OCI-M2 (cell line): ENCODE results near the gene IDH2.

ENCODE experiments used
- DNase-seq: peaks from one replicate; lab custom pipeline; 2025; ENCODE audit not compliant: unreplicated experiment; lab: John Stamatoyannopoulos, UW

Gene IDH2

GRCh38 chr15:90064911-90065681, 37.2 kb downstream of the IDH2 start:
- no peak for DNase-seq

- DNase-seq, result no peak
Observed at GRCh38 chr15:90063770-90064247, 38.5 kb downstream of the IDH2 start.

- DNase-seq, result no peak
Observed at GRCh38 chr15:90062973-90063769, 39.1 kb downstream of the IDH2 start.

GRCh38 chr15:90062462-90062932, 39.8 kb downstream of the IDH2 start:
- no peak for DNase-seq

- DNase-seq, result no peak
Observed at GRCh38 chr15:90062023-90062442, 40.2 kb downstream of the IDH2 start.

- DNase-seq, result no peak
Observed at GRCh38 chr15:90060797-90061196, 41.5 kb downstream of the IDH2 start.

- DNase-seq, result no peak
Observed at GRCh38 chr15:90059208-90059985, 42.9 kb downstream of the IDH2 start.

- DNase-seq, result no peak
Observed at GRCh38 chr15:90058775-90059174, 43.5 kb downstream of the IDH2 start.

- DNase-seq, result no peak
Observed at GRCh38 chr15:90058308-90058707, 44.0 kb downstream of the IDH2 start.

GRCh38 chr15:90056529-90056928, 45.7 kb downstream of the IDH2 start:
- no peak for DNase-seq

GRCh38 chr15:90055182-90055581, 47.1 kb downstream of the IDH2 start:
- DNase-seq, result no peak

GRCh38 chr15:90054618-90055097, 47.6 kb downstream of the IDH2 start:
- DNase-seq, result no peak

GRCh38 chr15:90053685-90054466, 48.4 kb downstream of the IDH2 start:
- no peak for DNase-seq

- DNase-seq, result no peak
Observed at GRCh38 chr15:90051874-90052273, 50.4 kb downstream of the IDH2 start.

GRCh38 chr15:90049666-90050604, 52.3 kb downstream of the IDH2 start:
- DNase-seq, result no peak

- no peak for DNase-seq
Observed at GRCh38 chr15:90049030-90049429, 53.2 kb downstream of the IDH2 start.

- DNase-seq, result no peak
Observed at GRCh38 chr15:90047956-90048575, 54.2 kb downstream of the IDH2 start.

GRCh38 chr15:90046911-90047392, 55.3 kb downstream of the IDH2 start:
- DNase-seq, result no peak

- no peak for DNase-seq
Observed at GRCh38 chr15:90046289-90046688, 56.0 kb downstream of the IDH2 start.
